ACC112 (cell line): ENCODE data around the gene PPCS.

Experiments
- H2AFZ ChIP-seq: fragments of 200-600 bp; sonication (generic); one replicate; pipeline ENCODE4 v1.6.0; 2017; ENCODE audit warnings: antibody characterized with exemption, low read length; ENCODE audit not compliant: unreplicated experiment
- H3K27ac ChIP-seq: fragments of 200-600 bp; sonication (generic); 2 replicates; pipeline ENCODE4 v1.5.1; 2014; ENCODE audit warnings: low read depth, mild to moderate bottlenecking, antibody characterized with exemption, low read length, moderate library complexity
- H3K27me3 ChIP-seq: fragments of 200-600 bp; sonication (generic); 2 replicates; pipeline ENCODE4 v1.6.1; 2014; ENCODE audit warnings: mild to moderate bottlenecking, antibody characterized with exemption, low read length, moderate library complexity, mixed read lengths; ENCODE audit not compliant: insufficient read depth
- H3K36me3 ChIP-seq: fragments of 200-600 bp; sonication (generic); 2 replicates; pipeline ENCODE4 v1.6.1; 2016; ENCODE audit warnings: mild to moderate bottlenecking, antibody characterized with exemption, low read length, moderate library complexity, mixed read lengths; ENCODE audit not compliant: insufficient read depth
- H3K4me1 ChIP-seq: fragments of 200-600 bp; sonication (generic); one replicate; pipeline ENCODE4 v1.6.1; 2016; ENCODE audit warnings: low read length, mixed read lengths; ENCODE audit not compliant: insufficient read depth, unreplicated experiment, control insufficient read depth
- H3K4me3 ChIP-seq: fragments of 200-600 bp; sonication (generic); 2 replicates; pipeline ENCODE4 v1.5.1; 2014; ENCODE audit warnings: mild to moderate bottlenecking, low read depth, low read length
- H3K79me2 ChIP-seq: fragments of 200-600 bp; sonication (generic); one replicate; pipeline ENCODE4 v1.6.0; 2016; ENCODE audit warnings: low read length; ENCODE audit not compliant: control insufficient read depth, unreplicated experiment, insufficient read depth

PPCS gene

GRCh38 chr1:42427240-42427639, 29.1 kb upstream of the PPCS start:
- no peaks in the 10 kb centered on the region for H3K79me2 ChIP-seq
- H3K36me3 ChIP-seq, result no peaks in the 10 kb centered on the region
- H2AFZ ChIP-seq, result no peak overlapping the region

GRCh38 chr1:42429603-42430002, 26.7 kb upstream of the PPCS start:
- H3K79me2 ChIP-seq, result no peaks in the 10 kb centered on the region
- peaks cover 14% of the 10 kb centered on the region for H3K4me1 ChIP-seq
- peaks cover 4% of the 10 kb centered on the region; the same call in 1 of the 2 replicates for H3K27me3 ChIP-seq
- no peak overlapping the region for H2AFZ ChIP-seq
- H3K36me3 ChIP-seq, result no peaks in the 10 kb centered on the region
- no peak overlapping the region for H3K27ac ChIP-seq
- no peak overlapping the region for H3K4me3 ChIP-seq

More at GRCh38 chr1:42427240-42427639, 29.1 kb upstream of the PPCS start:
- Histone ChIP-seq H3K27ac (no peak overlapping the region), H3K4me1 (peaks cover 14% of the 10 kb centered on the region), H3K27me3 (peaks cover 11% of the 10 kb centered on the region; the same call in 1 of the 2 replicates), H3K4me3 (no peak overlapping the region)

GRCh38 chr1:42430286-42431135, 25.8 kb upstream of the PPCS start:
- no peaks in the 10 kb centered on the region for H3K36me3 ChIP-seq
- peaks cover 14% of the 10 kb centered on the region for H3K4me1 ChIP-seq
- peaks cover 4% of the 10 kb centered on the region; the same call in 1 of the 2 replicates for H3K27me3 ChIP-seq
- H2AFZ ChIP-seq, result no peak overlapping the region
- H3K79me2 ChIP-seq, result no peaks in the 10 kb centered on the region
- H3K4me3 ChIP-seq, result no peak overlapping the region
- H3K27ac ChIP-seq, result no peak overlapping the region

- H3K4me3 ChIP-seq, result no peak overlapping the region
- H2AFZ ChIP-seq, result no peak overlapping the region
- peaks cover 14% of the 10 kb centered on the region for H3K4me1 ChIP-seq
- no peaks in the 10 kb centered on the region for H3K36me3 ChIP-seq
- no peak overlapping the region for H3K27ac ChIP-seq
- H3K79me2 ChIP-seq, result no peaks in the 10 kb centered on the region
- peaks cover 4% of the 10 kb centered on the region; the same call in 1 of the 2 replicates for H3K27me3 ChIP-seq
Measured at GRCh38 chr1:42431514-42431913, 24.8 kb upstream of the PPCS start.

GRCh38 chr1:42432714-42433113, 23.6 kb upstream of the PPCS start:
- Histone ChIP-seq H3K27ac (no peak overlapping the region), H2AFZ (no peak overlapping the region), H3K27me3 (peaks cover 4% of the 10 kb centered on the region; the same call in 1 of the 2 replicates), H3K4me1 (peaks cover 14% of the 10 kb centered on the region), H3K79me2 (no peaks in the 10 kb centered on the region), H3K36me3 (no peaks in the 10 kb centered on the region), H3K4me3 (no peak overlapping the region)

- Histone ChIP-seq H3K4me1 (peaks cover 14% of the 10 kb centered on the region), H2AFZ (no peak overlapping the region), H3K4me3 (no peak overlapping the region), H3K27me3 (peaks cover 4% of the 10 kb centered on the region; the same call in 1 of the 2 replicates), H3K27ac (no peak overlapping the region), H3K36me3 (no peaks in the 10 kb centered on the region), H3K79me2 (no peaks in the 10 kb centered on the region)
Measured at GRCh38 chr1:42433369-42433768, 23.0 kb upstream of the PPCS start.

GRCh38 chr1:42434340-42434739, 22.0 kb upstream of the PPCS start:
- peaks cover 4% of the 10 kb centered on the region; the same call in 1 of the 2 replicates for H3K27me3 ChIP-seq
- H3K27ac ChIP-seq, result no peak overlapping the region
- peaks cover 14% of the 10 kb centered on the region for H3K4me1 ChIP-seq
- H3K36me3 ChIP-seq, result no peaks in the 10 kb centered on the region
- no peak overlapping the region for H2AFZ ChIP-seq
- H3K4me3 ChIP-seq, result no peak overlapping the region
- no peaks in the 10 kb centered on the region for H3K79me2 ChIP-seq

- Histone ChIP-seq H3K4me3 (no peak overlapping the region), H3K27ac (0 out of 2 replicates have a peak overlapping the region, but pooled peaks have one; percentile 7), H3K36me3 (no peaks in the 10 kb centered on the region), H3K79me2 (no peaks in the 10 kb centered on the region), H2AFZ (no peak overlapping the region), H3K4me1 (peaks cover 14% of the 10 kb centered on the region), H3K27me3 (no peaks in the 10 kb centered on the region)
Measured at GRCh38 chr1:42439940-42440339, 16.4 kb upstream of the PPCS start.

GRCh38 chr1:42442662-42443061, 13.7 kb upstream of the PPCS start:
- Histone ChIP-seq H3K79me2 (no peaks in the 10 kb centered on the region), H3K27me3 (no peaks in the 10 kb centered on the region), H3K36me3 (no peaks in the 10 kb centered on the region), H3K4me1 (peaks cover 14% of the 10 kb centered on the region), H3K27ac (no peak overlapping the region), H2AFZ (no peak overlapping the region), H3K4me3 (no peak overlapping the region)

GRCh38 chr1:42449256-42449655, 7.1 kb upstream of the PPCS start:
- Histone ChIP-seq H3K4me3 (no peak overlapping the region), H3K27ac (no peak overlapping the region), H3K4me1 (no peaks in the 10 kb centered on the region), H2AFZ (no peak overlapping the region), H3K27me3 (no peaks in the 10 kb centered on the region), H3K36me3 (no peaks in the 10 kb centered on the region), H3K79me2 (no peaks in the 10 kb centered on the region)

GRCh38 chr1:42450061-42450460, 6.3 kb upstream of the PPCS start:
- no peak overlapping the region for H3K4me3 ChIP-seq
- no peaks in the 10 kb centered on the region for H3K4me1 ChIP-seq
- no peak overlapping the region for H2AFZ ChIP-seq
- H3K36me3 ChIP-seq, result no peaks in the 10 kb centered on the region
- no peak overlapping the region for H3K27ac ChIP-seq
- H3K79me2 ChIP-seq, result no peaks in the 10 kb centered on the region
- H3K27me3 ChIP-seq, result no peaks in the 10 kb centered on the region
